HK-2 (cell line): ENCODE measurements around the gene ASCL5.

Experiments used
- DNase-seq: peaks from one replicate; pipeline ENCODE4 v3.0.0-alpha.2; 2018; ENCODE audit not compliant: unreplicated experiment

The ASCL5 gene

DNA sequence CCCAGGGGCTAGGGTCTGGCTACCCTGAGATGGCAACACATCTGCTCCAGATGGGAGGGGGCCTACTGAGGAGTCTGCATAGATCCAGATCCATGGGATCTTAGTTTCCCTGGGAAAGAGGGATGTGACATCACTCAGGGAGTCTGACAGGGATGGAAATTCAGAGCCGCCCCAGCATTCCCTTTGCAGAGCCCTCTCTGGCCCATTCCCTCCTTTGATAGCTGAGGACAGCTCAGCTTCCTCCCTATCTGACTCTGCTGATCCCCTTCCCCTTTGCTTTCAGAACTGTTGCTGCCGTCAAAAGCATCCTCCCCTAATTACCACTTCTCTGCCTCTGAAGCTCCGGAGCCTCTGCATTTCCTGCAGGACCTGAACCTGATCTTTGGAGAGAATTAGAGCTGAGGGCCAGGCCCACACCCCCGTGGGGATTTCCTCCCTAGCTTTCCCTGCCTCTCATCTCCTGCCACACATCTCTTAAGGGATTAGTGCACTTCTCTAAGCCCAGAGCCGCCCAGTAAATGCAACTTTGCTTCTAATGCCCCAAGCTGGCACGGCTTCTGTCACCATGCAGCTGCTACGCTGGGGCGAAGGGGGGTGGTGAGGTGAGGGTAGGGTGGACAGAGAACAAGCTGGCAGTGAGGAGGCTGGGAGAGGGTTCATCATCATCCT lies 9.5 kb upstream of the ASCL5 start:
- DNase-seq = no peak

DNA sequence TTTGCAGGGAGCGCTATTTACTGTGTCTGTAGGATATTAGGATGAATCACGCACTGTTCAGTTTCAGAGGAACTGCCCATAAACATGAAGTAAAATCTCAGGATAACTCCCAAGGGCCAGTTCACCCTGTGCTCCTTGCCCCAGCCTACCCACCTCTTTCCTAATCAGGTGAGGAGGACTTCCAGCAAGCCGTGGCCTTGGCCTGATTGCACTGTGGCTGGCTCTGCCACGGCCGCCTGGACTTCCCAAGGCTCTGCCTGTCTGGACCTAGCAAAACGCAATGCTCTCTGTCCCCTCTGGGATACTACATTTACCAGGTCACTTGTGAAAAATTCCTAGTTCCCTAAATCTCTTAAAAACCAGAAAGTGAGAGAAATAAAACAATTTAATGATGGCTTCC lies 7.4 kb upstream of the ASCL5 start:
- no peak for DNase-seq

DNA sequence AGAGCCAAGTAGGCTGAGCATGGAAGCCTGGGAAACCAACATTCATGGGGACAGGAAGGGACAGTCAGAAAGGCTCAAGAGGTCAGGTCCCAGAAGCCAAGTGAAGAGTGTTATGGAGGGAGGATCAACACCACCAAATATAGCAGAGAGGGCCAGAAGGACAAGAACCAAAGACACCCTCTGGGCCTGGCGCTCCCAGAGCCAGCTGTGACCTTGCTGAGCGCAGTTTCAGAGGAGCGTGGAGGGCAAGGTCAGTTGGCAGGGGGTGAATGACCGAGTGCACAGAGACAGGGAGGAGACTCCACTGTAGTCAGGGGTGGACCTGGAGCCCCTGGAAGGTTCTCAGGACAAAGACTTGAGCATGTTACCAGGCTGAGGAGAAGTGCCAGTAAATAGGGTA lies 4.4 kb upstream of the ASCL5 start:
- DNase-seq = no peak

DNA sequence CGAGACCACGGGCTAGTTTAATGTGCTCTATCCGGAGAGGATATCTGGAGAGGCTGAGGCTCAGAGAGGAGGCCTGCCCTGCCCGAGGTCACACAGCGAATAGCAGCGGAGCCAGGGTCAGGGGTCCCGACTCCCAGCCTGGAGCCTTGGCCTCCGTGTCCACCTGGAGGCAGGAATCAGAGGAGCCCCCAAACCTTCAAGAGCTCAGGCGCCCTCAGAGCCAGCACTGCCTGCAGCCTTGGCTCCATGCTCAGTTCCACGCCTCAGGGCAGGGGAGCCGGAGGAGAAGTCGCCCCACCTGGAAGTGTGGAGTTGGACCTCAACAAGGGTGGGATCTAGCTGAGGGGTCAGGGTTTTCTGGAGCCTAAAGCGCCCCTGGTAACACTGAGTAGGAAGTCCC lies 2.0 kb upstream of the ASCL5 start:
- no peak for DNase-seq

DNA sequence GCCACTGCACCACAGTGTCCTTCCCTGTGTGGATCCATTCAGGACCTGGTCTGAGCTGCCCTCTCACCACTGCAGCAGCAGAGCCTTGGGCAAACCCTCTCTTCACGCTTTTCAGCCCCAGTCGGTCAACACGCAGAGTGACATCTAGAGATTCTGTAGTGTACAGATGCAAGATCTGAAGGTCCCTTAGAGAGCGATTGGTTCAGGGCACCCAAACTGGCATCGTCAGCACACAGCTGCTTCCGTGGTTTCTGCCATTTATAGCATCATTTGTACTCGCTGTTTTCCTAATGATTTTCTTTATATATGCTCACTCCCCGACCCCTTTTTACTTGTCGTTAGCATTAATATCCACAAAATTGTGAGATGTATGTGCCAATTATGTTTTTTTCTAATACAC lies 1.5 kb upstream of the ASCL5 start:
- no peak for DNase-seq

DNA sequence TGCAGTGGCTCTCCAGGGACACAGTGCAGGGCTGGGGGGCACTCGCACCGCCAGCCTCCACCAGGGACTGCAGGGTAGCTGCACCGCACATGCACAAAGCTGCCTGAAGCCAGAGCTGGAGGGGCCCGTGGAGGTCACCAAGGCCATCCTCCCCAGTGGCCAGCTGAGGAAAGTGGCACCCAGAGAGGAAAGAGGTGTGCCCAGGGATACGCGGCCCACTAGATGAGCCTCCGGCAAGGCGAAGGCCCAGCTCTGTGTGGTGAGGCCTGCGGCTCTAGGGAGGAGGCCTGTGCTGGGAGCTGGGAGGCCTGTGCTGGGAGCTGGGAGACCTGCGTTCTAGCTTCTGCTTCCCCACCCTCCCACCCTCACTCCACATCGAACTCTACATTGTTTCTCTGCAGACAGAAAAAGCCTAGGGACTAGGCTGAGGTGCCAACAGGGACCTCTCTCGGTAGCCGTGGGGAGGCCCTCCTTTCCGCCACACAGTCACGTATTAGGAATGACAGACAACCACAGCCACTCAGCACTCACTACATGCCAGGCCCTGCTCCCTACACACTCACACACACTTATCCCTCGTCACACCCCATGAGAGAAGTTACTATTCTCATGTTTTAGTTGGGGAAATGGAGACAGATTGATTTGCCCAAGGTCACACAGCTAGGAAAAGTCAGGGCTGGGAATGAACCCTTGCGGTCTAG lies 921 bp upstream of the ASCL5 start:
- peak; percentile 64 for DNase-seq

DNA sequence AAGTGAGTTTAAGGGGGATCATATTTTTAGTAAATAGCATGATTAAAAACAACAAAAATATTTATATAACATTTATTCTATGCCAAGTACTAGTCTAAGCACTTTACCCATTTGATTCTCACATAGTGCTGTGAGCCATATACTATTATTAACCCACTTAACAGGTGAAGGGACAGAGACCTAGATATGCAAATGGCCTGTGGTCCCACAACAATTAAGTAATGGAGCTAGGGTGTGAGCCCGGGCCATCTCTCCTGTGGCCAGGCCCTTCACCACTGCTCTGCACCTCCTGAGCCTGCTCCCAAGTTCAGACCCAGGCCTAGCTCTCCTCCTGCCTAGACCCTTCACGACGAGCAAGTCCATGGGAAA lies 537 bp downstream of the ASCL5 start:
- DNase-seq = no peak

DNA sequence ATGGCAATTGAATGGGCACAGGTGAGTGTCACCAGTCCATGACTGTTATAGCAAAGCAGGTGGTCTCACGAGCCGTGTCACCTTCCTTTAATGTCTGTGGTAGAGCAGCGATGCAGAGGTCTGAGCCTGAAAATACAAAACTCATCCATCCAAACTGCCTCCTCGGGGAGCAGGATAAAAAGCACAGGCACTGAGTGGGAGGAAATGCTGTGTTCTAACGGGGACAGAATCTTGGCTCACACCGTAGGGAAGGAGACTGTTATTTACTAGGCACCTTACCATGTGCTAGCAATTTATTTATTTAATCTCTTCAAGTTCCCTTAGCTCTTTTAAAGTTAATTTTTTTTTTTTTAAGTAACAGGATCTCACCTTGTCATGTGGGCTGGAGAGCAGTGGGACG lies 1.2 kb downstream of the ASCL5 start:
- no peak for DNase-seq

DNA sequence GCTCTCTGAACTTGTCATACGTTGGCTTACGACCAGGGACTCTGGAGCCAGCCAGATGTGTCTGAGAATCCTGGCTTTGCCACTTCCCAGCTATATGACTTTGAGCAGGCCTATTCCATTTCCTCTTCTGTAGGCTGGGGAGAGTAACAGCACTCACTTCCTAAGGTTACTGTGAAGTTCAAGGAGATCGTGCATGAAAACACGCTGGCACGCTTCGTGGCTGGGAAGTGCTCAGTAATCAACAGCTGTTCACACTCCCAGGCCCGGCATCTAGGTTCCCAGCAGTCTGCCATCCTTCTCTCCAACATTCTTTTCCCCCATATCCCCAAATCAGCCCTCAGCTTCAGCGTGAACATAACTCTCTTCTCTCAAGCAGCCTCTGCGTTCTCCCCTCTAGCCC lies 2.0 kb downstream of the ASCL5 start:
- DNase-seq = no peak

DNA sequence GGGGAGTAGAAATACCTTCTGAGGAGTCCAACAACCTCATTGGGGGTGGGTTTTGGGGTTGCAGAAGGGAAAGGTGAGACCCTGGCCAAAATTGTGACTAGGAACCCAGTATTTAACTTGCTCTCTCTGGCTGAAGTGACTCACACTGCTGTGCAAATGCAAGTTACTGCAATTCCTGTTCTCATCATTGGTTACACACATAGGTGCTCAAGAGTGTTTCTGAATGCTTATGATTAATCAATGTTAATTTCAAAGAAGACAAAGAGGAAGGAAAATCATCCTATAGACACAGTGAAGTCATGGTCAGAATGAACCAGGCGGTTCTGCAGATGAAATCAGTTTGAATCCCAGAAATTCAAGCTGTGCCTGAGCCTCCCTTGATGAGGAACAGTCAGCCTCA lies 3.1 kb downstream of the ASCL5 start:
- DNase-seq = no peak

DNA sequence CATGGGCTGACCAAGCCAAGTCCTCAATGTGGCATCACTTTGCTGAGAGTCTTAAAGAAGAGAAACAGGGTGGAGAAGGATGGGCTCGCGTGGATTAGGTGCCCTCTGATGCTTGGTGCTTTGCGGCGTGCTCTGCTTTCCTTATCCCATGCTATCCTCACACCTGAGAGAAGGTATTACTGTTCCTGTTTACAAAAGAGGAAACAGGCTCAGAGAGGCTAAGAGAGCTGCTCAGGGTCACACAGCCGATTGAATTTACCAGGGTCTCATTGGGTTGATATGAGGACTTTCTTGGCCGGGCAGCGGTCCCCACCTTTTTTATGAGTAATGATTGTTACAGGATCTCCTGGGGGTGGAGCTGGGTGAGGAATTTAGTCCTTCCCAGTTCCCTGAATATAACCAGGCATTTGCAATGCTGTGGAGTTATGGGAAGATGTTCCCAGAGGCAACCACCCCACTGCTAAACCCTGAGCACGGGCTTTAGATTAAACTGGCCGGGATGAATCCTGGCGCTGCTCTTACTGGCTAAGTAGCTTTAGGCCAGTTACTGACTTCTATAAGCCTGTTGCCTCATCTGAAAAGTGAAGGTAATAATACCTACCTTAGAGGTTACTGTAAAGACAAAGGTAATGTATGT lies 4.5 kb downstream of the ASCL5 start:
- no peak for DNase-seq

DNA sequence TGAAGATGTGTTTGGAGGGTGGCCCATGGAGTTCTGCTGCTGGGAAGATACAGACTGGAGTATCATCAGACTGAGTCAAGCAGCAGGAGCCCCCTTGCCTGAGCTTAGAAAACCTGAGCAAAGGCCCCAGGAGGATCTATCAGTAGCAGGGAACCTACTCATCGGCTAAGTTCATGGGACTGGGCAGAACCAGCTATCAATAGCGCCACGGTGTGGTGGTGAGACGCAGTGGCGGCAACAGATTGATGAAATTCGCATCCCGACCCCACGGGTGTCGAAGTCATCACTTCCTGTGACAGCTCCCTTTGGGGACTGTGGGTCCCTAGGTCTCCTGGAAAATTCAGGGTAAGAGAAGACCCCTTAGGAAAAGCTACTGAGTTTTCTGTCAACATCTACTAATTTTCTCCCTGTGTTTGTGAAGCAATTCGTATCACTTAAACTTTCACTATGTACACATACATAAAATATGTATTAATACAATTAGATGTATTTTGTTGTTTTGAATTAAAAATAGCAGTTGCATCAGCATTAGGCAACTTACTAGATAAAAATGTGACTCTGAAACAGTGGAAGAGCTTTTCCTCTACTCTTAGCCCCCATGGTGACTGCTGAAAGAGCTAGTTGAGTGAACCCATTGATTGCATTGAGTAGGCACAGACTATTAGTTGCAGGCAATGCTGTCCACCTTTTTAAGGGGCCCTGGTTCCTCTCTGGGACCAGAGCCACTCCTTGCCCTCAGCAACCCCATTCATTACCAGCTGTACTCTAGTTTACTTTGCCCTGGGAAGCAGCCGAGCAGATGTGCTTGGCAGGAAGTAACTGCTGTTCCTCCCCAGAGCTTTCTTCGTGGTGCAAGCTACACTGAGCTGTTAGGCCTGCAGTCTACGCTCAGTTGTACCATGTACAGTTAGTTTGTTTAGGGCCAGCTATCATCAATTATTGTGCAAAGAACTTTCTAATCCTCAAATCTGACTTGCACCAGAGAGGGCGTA lies 7.5 kb downstream of the ASCL5 start:
- DNase-seq = peak; percentile 38

DNA sequence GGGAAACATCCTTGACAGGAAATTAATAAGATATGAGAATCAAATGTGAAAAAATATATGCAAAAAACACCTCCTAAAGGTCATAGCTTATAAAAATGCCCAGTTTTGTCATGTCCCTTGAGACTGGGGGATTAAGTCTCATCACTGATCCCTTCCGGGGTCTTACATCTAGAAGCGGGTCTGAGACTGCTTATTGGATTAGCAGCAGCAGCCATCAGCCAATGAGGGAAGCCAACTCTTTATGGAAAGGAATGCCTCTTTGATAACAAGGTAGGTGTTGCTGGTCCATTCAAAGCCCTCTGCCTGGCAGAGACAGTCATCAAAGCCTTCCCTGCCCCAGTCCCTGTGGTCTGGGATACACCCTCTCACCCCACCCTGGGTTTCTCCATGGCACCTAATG lies 10.9 kb downstream of the ASCL5 start:
- no peak for DNase-seq

DNA sequence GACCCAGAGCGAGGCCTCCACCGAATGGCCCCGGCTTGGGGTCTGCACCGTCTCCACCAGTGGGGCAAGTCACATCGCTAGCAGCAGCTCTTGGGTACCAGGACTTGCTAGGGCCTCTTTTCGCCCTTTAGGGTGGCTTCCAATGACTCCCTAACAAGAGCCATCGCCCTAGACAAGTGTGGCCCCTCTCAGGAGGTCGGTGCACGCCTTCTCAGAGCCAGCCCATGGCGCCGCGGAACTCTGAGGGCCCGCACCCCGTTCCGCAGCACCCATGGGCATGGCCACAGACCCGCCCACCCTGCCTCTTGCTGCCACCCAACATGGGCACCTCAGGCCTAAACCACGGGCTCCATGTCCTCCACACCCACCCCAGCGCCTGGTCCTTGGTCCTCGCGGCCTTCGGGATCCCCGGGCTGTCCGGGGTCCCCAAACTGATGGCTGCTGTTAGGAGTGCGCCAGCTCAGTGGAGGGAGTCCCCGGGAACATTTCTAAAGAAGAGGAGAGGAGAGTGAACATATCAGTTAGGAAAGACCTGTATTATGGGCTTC lies 11.5 kb downstream of the ASCL5 start:
- no peak for DNase-seq

DNA sequence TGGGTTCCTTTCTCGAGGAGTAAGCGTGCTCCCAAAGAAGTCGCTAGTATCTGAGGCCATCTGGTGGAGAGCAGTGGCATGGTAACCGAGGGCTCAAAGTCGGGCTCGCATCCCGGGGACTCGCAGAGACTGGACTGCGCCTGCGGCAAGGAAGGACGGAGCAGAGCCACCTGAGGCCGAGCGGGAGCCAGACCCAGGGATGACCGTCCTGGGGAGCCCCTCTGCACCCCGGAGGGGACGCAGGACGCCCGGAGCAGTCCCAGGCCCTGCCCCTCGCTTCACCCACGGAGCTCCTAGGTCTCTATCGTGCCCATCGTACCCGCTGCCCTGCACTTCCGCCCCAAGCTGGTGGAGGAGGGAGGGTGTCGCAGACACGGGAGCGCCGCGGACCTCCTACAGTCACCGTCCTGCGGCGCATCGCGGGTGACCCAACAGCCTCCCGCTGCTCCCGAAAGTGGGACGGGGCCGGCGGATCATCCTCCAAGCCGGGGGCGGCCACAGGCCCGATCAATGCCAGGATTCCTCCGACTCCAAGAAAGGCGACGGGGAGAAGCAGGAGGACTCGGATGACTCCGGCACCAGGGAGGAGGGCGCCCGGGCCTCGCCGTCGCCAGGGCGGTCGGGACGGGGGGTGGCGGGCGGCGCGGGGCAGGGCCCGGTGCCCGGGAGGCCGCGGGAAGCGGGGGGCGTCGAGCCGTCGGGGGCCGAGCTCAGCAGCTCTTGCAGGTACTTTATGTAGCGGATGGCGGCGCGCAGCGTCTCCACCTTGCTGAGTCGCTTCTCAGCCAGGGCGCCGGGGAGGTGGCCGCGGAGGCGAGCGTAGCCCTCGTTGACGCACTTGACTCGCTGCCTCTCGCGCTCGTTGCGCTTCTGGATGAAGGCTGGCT lies 12.5 kb downstream of the ASCL5 start:
- DNase-seq = peak; percentile 97

DNA sequence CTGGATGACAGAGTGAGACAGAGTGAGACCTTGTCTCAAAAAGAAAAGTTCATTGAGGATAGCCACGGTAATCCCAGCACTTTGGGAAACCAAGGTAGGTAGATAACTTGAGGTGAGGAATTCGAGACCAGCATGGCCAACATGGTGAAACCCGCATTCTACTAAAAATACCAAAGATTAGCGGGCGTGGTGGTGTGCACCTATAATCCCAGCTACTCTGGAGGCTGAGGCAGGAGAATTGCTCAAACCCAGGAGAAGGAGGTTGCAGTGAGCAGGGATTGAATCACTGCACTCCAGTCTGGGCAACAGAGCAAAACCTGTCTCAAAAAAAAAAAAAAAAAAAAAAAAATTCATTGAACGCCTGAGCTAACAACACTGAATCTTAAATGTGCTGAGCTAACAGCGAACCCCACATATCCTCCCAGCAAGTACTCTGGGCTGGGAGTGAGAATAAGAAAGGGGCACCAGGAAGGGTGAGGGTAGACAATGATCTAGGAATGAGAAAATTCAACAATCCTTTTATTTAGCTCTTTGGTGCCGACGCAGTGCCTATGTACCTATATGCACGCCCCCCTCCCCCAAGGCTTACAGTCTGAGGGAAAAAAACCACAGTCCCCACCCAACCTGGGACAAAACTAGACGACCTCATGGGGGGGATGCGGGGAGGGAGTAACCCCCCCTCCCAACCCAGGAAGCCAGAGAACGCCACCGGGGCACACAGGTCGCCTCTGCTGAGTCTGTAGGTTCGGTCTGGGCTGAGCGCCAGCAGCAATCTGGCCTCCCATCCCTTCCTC lies 13.3 kb downstream of the ASCL5 start:
- DNase-seq = no peak

DNA sequence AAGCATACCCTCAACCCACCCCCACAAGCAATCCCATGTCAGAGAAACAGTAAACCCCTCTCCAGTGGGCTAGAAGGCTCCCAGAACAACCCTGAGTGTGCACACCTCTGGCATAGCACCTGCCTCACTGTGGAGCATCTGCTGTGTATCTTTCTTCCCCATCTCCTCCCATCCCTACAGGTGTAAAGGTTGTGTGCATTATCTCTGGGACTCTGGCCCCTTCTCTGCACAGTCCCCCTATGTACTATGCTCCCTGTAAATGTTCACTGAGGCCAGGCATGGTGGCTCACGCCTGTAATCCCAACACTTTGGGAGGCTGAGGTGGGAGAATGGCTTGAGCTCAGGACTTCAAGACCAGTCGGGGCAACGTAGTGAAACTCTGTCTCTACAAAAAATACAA lies 14.1 kb downstream of the ASCL5 start:
- DNase-seq = no peak

DNA sequence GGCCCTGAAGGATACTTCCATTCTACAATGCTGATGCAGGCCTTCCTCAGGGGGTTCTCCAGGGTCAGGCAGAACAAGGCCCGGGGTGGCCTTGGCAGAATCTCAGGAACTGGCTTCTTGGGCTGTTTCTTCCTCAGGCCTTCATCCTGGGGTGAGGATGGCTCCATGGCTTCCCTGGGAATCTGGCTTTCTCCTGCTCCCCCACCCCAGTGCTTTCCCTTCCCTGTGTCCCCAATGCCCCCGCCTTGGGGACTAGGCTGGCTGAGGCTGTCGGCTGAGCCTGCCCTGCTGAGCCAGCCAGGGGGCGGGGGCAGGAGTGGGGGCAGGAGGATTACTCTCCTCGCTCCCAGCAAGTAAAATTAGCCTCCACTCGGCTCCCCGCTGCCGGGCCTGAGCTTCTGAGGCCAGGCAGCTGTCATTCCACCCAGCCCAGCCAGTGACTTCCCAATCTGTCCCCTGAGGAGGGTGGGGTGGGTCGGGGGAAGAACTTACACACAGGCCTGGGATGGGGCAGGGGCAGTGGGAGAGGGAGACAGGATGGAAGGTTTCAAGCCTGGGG lies 14.7 kb downstream of the ASCL5 start, which contains the start of gene CACNA1S:
TSS of gene CACNA1S (minus strand) at position 254 of the 559 bp plus-strand sequence. CDS start at position 167, 87 bp downstream.
- DNase-seq = no peak

DNA sequence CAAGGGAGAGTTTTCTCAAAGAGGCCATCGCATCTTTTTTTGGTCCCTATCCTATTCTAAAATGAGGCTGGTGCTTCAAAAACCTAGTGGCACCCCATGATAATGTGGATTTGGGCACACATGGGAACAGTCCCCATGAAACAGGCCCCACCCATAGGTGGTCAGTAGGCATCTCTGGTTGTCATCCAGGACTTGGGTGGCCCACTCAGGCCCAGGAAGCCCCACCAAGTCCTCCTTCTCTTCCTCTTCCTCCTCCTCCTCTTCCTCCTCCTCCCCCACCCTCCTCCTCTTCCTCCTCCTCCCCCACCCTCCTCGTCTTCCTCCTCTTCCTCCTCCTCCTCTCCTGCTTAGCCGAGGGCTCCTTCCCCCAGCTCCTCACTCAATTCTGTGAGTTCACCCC lies 15.3 kb downstream of the ASCL5 start:
- no peak for DNase-seq

DNA sequence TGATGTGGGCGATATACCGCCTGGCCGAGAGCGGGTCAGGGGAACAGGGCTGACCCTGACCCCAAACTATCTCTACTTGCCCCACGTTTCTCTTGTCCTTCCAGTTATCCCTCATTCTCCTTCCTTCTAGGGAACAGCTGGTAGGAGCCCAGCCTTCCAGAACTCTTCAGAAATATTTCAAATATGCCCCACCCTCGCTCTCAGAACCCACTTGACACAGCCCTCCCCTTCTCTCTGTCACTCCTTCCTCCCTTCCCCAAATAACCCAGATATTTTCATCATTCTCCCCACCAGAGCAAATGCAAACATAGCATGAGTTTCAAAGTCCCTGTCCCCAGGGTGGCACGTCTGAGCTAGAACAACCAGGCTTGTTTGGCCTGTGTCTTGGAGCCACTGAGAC lies 15.8 kb downstream of the ASCL5 start:
- DNase-seq = no peak
